HEK293T (cell line): ENCODE results near the gene BEND5.

Experiments used
- ARNT ChIP-seq: fragments of 450-650 bp; IDR thresholded peaks from 2 replicates; pipeline ENCODE4 v1.6.1; 2017; ENCODE audit warnings: mild to moderate bottlenecking
- TF ChIP-seq, protein P1 (sequence below): fragments of 450-650 bp; IDR thresholded peaks from 2 replicates; pipeline ENCODE4 v1.6.1; 2016

DNA sequence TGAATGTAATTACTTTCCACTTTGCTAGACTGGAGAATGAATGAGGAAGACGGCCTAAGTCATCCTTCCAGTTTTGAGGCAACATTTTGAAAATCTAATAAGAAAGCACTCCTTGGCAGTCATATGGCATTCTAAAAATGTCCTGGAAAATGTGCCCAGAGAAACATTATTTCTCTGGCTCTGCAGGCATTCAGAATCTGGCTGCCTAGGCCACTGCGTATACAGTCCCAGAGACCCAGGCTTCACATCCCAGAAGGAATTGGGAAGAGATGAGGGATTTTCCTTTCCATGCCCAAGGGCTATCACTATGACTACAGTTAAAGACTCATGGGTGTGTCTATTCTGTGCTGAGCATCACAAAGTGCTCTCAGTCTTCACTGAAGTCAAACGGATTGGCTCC lies 92.9 kb downstream of the BEND5 start:
- TF ChIP-seq, protein P1, sequence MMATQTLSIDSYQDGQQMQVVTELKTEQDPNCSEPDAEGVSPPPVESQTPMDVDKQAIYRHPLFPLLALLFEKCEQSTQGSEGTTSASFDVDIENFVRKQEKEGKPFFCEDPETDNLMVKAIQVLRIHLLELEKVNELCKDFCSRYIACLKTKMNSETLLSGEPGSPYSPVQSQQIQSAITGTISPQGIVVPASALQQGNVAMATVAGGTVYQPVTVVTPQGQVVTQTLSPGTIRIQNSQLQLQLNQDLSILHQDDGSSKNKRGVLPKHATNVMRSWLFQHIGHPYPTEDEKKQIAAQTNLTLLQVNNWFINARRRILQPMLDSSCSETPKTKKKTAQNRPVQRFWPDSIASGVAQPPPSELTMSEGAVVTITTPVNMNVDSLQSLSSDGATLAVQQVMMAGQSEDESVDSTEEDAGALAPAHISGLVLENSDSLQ = no peak
- TF ChIP-seq ARNT = no peak
